ENCODE data around the gene SBK3. TPM values are rescaled to one million over a fixed set of nuclear protein-coding genes. Genes with fewer than 3 reads are reported as not detected.
"Not testable (repeated sequence)": the region's sequence is repeated elsewhere in the genome, so short reads cannot be mapped to it uniquely, and the experiment has no call there.

Gene SBK3
- total RNA-seq, 1 experiment from 2014 or later: 1.2 TPM

GRCh38 chr19:55534280-55534679 lies 11.1 kb downstream of the SBK3 start:
- BruUV-seq (replicated peaks); intact Hi-C loops (cut with micrococcal nuclease); H3K79me2 ChIP-seq (ENCODE audit: insufficient read depth, low read length); POLR2A ChIA-PET; H3K9me2 ChIP-seq (ENCODE audit: insufficient read depth); H3K27me3 ChIP-seq (ENCODE audit: insufficient read depth, low read length); RAD21 ChIA-PET (ENCODE audit: low non-redundant PET in 1 of 2, low total read pairs in 2 of 2, uncharacterized antibody in 2 of 2, unreplicated experiment in 2 of 2); H3K4me2 ChIP-seq (ENCODE audit: low read length); ATAC-seq; DNase-seq (ENCODE audit: low read depth, low spot score); H3K9me3 ChIP-seq (ENCODE audit: control insufficient read depth in 1 of 2, insufficient read depth in 1 of 2, low read depth in 1 of 2, low read length in 2 of 2); CTCF ChIA-PET; H3K27ac ChIP-seq (ENCODE audit: low read depth, low read length); H2AFZ ChIP-seq (ENCODE audit: low read depth, low read length, poor library complexity, severe bottlenecking); H3K9ac ChIP-seq (ENCODE audit: low read length); H3K36me3 ChIP-seq (ENCODE audit: control insufficient read depth in 1 of 2, insufficient read depth in 2 of 2, low read length in 2 of 2); H4K20me1 ChIP-seq (ENCODE audit: insufficient read depth); H3K4me1 ChIP-seq (ENCODE audit: control insufficient read depth in 1 of 2, insufficient read depth in 2 of 2, low read length in 2 of 2); H3K4me3 ChIP-seq (replicated peaks in 1 of 2; ENCODE audit: low read depth in 1 of 2, low read length in 2 of 2): not testable (repeated sequence)

- no peak overlapping the region for H3K27ac ChIP-seq (ENCODE audit: low read depth, low read length)
- peaks cover 0 to 4% of the 10 kb centered on the region in 2 experiments; a peak in 1 of 4 replicates for H3K9me3 ChIP-seq (ENCODE audit: control insufficient read depth in 1 of 2, insufficient read depth in 1 of 2, low read depth in 1 of 2, low read length in 2 of 2)
- H3K36me3 ChIP-seq (ENCODE audit: control insufficient read depth in 1 of 2, insufficient read depth in 2 of 2, low read length in 2 of 2): no peaks in the 10 kb centered on the region
- no peak overlapping the region for H3K9ac ChIP-seq (ENCODE audit: low read length)
- no peak for TF ChIP-seq POLR2A (IDR thresholded peaks at IDR 0.05; ENCODE audit: borderline replicate concordance, extremely low read depth, insufficient read depth, insufficient read length)
- no peak for TF ChIP-seq SRF (IDR thresholded peaks at IDR 0.05; ENCODE audit: low read depth)
- no peak for TF ChIP-seq ELF1 (IDR thresholded peaks at IDR 0.05; ENCODE audit: borderline replicate concordance, low read depth)
- TF ChIP-seq YY1 (IDR thresholded peaks at IDR 0.05; ENCODE audit: extremely low read depth, insufficient replicate concordance, low read depth, low read length): no peak
- TF ChIP-seq EGR1 (IDR thresholded peaks at IDR 0.05; ENCODE audit: low read depth): no peak
- TF ChIP-seq ZNF274 (IDR thresholded peaks at IDR 0.05; ENCODE audit: low read depth, low read length): no peak
- no peak overlapping the region for H3K4me3 ChIP-seq (replicated peaks in 1 of 2; ENCODE audit: low read depth in 1 of 2, low read length in 2 of 2)
- no peaks in the 10 kb centered on the region for H4K20me1 ChIP-seq (ENCODE audit: insufficient read depth)
- DNase-seq (ENCODE audit: low read depth, low spot score): no peak
- H3K27me3 ChIP-seq (ENCODE audit: insufficient read depth, low read length): no peaks in the 10 kb centered on the region
- no peaks in the 10 kb centered on the region for H3K9me2 ChIP-seq (ENCODE audit: insufficient read depth)
- no peak for ATAC-seq
- POLR2A ChIA-PET: no interaction called here
- H2AFZ ChIP-seq (ENCODE audit: low read depth, low read length, poor library complexity, severe bottlenecking): no peak overlapping the region
- RAD21 ChIA-PET (ENCODE audit: low non-redundant PET in 1 of 2, low total read pairs in 2 of 2, uncharacterized antibody in 2 of 2, unreplicated experiment in 2 of 2): no interaction called here
- H3K4me1 ChIP-seq (ENCODE audit: control insufficient read depth in 1 of 2, insufficient read depth in 2 of 2, low read length in 2 of 2): peaks cover 0 to 4% of the 10 kb centered on the region in 2 experiments; a peak in 1 of 4 replicates
- no peaks in the 10 kb centered on the region for H3K79me2 ChIP-seq (ENCODE audit: insufficient read depth, low read length)
- H3K4me2 ChIP-seq (ENCODE audit: low read length): no peak overlapping the region
- intact Hi-C loops (cut with micrococcal nuclease): no loop called here
- CTCF ChIA-PET: no interaction called here
- BruUV-seq (replicated peaks): no TSS peak
Measured at GRCh38 chr19:55530996-55531395, 14.3 kb downstream of the SBK3 start.

Measured in HCT116 (cell line).